Measurements from ENCODE around the gene MTHFR. TPM values are rescaled to one million over a fixed set of nuclear protein-coding genes. Genes with fewer than 3 reads are reported as not detected.

MTHFR gene
- total RNA-seq, 2 donors from 2014 or later, result 30.3 to 81.4 TPM

DNA sequence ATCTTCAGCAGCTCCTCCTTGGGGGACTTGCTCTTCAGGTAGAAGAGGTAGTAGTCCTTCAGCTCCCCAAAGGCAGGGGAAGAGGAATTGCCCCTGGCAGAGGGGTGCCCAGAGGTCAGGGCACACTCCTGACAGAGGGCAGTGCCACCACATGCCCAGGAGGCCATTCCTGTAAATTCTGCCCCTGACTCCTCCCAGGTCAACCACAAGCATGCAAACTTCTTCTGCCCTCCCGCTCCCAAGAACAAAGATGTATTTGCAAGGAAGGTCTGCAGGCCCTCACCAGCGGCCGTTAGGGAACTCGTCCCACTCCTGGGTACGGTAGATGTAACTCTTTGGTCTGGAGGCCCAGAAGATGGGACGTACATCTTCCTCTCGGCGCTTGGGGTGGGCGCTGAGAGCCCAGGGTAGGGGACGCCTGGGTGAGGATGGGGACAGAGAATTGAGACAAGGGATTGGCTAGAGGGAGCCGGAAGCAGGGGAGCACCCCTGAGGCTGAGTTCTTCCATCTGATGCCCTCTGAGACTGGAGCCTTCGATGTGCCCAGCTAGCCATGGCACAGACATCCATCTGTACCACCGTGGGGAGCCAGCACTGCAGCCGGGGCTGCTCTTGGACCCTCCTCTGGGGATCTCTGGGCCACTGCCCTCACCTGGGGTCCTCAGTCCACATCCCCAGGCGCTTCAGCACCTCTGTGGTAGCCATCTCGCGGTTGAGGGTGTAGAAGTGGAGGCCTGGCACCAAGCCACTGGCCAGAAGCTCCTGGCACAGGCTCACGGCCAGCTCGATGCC is 11.1 kb downstream of the MTHFR start:
- Histone ChIP-seq H3K4me1 (ENCODE audit: control insufficient read depth in 1 of 2, low read depth in 2 of 2) (peaks cover 36 to 58% of the 10 kb centered on the region in 2 donors), H3K36me3 (peaks cover 31% of the 10 kb centered on the region), H3K4me3 (no peak overlapping the region), H3K9me3 (no peaks in the 10 kb centered on the region), H3K27me3 (replicated peaks; ENCODE audit: insufficient read depth) (no peaks in the 10 kb centered on the region), H3K27ac (peak overlapping the region in 1 of 2 donors; percentile 93)
- TF ChIP-seq, protein P1, sequence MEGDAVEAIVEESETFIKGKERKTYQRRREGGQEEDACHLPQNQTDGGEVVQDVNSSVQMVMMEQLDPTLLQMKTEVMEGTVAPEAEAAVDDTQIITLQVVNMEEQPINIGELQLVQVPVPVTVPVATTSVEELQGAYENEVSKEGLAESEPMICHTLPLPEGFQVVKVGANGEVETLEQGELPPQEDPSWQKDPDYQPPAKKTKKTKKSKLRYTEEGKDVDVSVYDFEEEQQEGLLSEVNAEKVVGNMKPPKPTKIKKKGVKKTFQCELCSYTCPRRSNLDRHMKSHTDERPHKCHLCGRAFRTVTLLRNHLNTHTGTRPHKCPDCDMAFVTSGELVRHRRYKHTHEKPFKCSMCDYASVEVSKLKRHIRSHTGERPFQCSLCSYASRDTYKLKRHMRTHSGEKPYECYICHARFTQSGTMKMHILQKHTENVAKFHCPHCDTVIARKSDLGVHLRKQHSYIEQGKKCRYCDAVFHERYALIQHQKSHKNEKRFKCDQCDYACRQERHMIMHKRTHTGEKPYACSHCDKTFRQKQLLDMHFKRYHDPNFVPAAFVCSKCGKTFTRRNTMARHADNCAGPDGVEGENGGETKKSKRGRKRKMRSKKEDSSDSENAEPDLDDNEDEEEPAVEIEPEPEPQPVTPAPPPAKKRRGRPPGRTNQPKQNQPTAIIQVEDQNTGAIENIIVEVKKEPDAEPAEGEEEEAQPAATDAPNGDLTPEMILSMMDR (IDR thresholded peaks at IDR 0.05), result no peak
- DNase-seq (ENCODE audit: low spot score), result no peak
- no peak for ATAC-seq (ENCODE audit: insufficient number of reproducible peaks, low FRiP score, low read depth)

DNA sequence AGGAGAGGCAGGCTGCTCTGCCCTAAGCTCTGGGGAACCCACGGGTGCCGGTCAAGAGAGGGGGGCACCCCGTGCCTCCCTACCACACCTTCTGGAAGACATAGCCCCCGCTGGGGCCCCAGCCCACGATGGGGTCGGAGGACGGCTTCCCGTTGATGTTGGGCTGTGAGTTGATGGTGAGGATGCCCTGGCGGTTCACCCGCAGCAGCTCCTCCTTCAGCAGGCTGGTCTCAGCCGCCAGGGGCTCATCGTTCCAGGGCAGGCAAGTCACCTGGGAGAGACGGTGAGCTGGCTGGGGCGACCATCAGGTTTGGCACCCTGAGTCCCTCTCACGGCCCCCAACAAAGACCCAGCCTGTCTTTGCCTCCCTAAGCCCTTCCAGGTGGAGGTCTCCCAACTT is 11.9 kb downstream of the MTHFR start:
- TF ChIP-seq, protein P1 (IDR thresholded peaks at IDR 0.05), result no peak
- Histone ChIP-seq H3K27me3 (replicated peaks; ENCODE audit: insufficient read depth) (no peaks in the 10 kb centered on the region), H3K4me1 (ENCODE audit: control insufficient read depth in 1 of 2, low read depth in 2 of 2) (peaks cover 44 to 62% of the 10 kb centered on the region in 2 donors), H3K9me3 (no peaks in the 10 kb centered on the region), H3K27ac (no peak overlapping the region), H3K36me3 (peaks cover 31% of the 10 kb centered on the region), H3K4me3 (no peak overlapping the region)
- no peak for ATAC-seq (ENCODE audit: insufficient number of reproducible peaks, low FRiP score, low read depth)
- no peak for DNase-seq (ENCODE audit: low spot score)

DNA sequence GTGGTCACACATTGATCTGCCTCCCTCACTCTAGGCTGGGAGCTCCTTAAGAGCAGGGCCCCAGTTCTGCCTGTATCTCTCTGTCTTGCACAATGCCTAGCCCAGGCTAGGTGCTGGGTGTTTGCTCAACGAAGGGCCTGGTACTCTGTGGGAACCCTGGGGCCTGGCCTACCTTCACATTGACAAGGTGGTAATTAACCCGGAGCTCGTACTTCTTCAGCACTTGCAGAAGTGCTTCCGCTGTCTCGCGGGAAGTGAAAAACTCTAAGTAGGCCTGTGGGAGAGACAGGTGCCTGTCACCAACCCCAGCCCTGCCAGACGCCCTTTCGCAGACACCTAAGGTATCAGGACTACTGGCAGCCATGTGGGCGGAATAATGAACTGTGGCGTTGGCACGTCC is 13.7 kb downstream of the MTHFR start:
- DNase-seq (ENCODE audit: low spot score) (no peak), ATAC-seq (ENCODE audit: insufficient number of reproducible peaks, low FRiP score, low read depth) (no peak)
- Histone ChIP-seq H3K27me3 (replicated peaks; ENCODE audit: insufficient read depth) (no peaks in the 10 kb centered on the region), H3K9me3 (no peaks in the 10 kb centered on the region), H3K4me1 (ENCODE audit: control insufficient read depth in 1 of 2, low read depth in 2 of 2) (peaks cover 43 to 64% of the 10 kb centered on the region in 2 donors), H3K27ac (peak overlapping the region; percentile 85 to 86), H3K36me3 (peaks cover 31% of the 10 kb centered on the region), H3K4me3 (no peak overlapping the region)
- TF ChIP-seq, protein P1 (IDR thresholded peaks at IDR 0.05), result no peak

DNA sequence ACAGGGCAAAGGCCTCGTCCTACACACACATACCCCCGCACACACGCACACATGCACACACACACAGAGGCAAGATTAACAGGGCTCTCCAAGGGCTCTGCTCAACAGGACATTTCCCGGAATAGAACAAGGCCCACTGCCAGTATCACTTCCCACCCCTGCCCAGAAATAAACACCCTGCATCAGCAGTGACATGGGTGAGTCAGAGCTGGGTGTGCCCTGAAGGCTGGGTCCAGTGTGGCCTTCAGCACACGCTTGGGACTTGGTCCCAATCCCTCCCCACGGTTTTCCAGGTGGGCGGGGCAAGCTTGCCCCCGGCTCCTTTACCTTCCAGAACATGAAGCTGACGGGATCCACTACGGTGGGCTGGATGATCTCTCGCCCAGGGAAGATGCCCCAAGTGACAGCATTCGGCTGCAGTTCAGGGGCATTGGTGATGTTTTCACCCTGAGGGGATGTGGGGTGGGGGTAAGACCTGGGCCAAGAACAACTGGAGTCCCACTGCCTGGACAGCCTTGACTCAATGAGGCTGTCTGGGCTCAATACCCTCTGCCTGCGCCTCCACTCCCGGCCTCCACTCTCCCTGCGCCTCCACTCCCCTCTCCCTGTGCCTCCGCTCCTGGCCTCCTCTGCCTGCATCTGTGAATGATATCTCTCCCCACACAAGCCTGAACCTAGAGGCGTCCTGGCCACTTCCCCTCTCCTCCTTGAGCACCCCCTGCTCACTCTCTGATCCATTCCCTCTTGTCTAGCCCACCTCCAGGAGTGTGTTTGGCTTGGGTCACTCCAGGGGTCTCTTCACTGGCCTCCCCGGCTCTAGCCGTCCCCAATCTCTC is 14.7 kb downstream of the MTHFR start:
- Histone ChIP-seq H3K36me3 (peaks cover 29% of the 10 kb centered on the region), H3K4me3 (peak overlapping the region; percentile 25), H3K27me3 (replicated peaks; ENCODE audit: insufficient read depth) (no peaks in the 10 kb centered on the region), H3K9me3 (no peaks in the 10 kb centered on the region), H3K4me1 (ENCODE audit: control insufficient read depth in 1 of 2, low read depth in 2 of 2) (peaks cover 42 to 61% of the 10 kb centered on the region in 2 donors), H3K27ac (peak overlapping the region; percentile 85 to 86)
- TF ChIP-seq, protein P1 (IDR thresholded peaks at IDR 0.05), result no peak
- ATAC-seq (ENCODE audit: insufficient number of reproducible peaks, low FRiP score, low read depth) (peak; percentile 73), DNase-seq (ENCODE audit: low spot score) (peak; percentile 93)

Measured in thoracic aorta (tissue), 2 donors.